HCT116 (cell line): ENCODE data around the gene GFER. TPM values are rescaled to one million over a fixed set of nuclear protein-coding genes. Genes with fewer than 3 reads are reported as not detected.

Experiments
- ATAC-seq: fragments of 200-7000 bp; cut with Tn5 transposase; 2 replicates; pipeline ENCODE4 v1.9.1; 2020; ENCODE audit warnings: mild to moderate bottlenecking, moderate library complexity
- BruUV-seq: library from RNA; stranded (reverse); fragments of 400-500 nt; replicated peaks from 2 replicates; lab custom pipeline; 2021; lab: Mats Ljungman, UMichigan
- CTCF ChIA-PET: fragments of 300-600 bp; sonication (Branson Sonifier 250); formaldehyde crosslinking; loops from one replicate; lab custom pipeline; 2021; ENCODE audit warnings: antibody characterized with exemption; lab: Charles Lee
- POLR2A ChIA-PET: fragments of 300-600, 350-600 bp; sonication (Branson Sonifier 250); formaldehyde crosslinking; loops from one replicate; lab custom pipeline; 2021; ENCODE audit warnings: antibody characterized with exemption; lab: Charles Lee
- RAD21 ChIA-PET, 2 experiments: fragments of 300-600 bp; sonication (Branson Sonifier 250); formaldehyde crosslinking; loops; one replicate each; lab custom pipeline; 2023; ENCODE audit warnings: low total read pairs in 2 of 2; ENCODE audit not compliant: uncharacterized antibody in 2 of 2, unreplicated experiment in 2 of 2, low non-redundant PET in 1 of 2; lab: Charles Lee
- DNase-seq: peaks from one replicate; pipeline ENCODE4 v3.0.0-alpha.2; 2010; ENCODE audit warnings: low read depth, low spot score
- H2AFZ ChIP-seq: fragments of 200-600 bp; shearing (Covaris generic), sonication (generic); 2 replicates; pipeline ENCODE4 v1.6.1; 2017; ENCODE audit warnings: low read depth, mixed run types, mixed read lengths, antibody characterized with exemption, low read length; ENCODE audit not compliant: poor library complexity, severe bottlenecking
- H3K27ac ChIP-seq: 2 replicates; pipeline ENCODE4 v1.5.1; 2012; ENCODE audit warnings: low read depth, low read length
- H3K27me3 ChIP-seq: fragments of 200-600 bp; sonication (generic); 2 replicates; pipeline ENCODE4 v1.6.1; 2016; ENCODE audit warnings: mixed run types, low read length, mixed read lengths; ENCODE audit not compliant: insufficient read depth
- H3K36me3 ChIP-seq, 2 experiments: fragments of 200-500 bp in 1 of 2; fragments of 200-600 bp in 1 of 2; sonication (Bioruptor generic) in 1 of 2; sonication (generic) in 1 of 2; 2 replicates each; pipeline versions ENCODE4 v1.5.1 to v1.6.1; 2014 to 2016; ENCODE audit warnings: low read length in 2 of 2, inconsistent platforms in 1 of 2, mixed read lengths in 1 of 2, mixed run types in 1 of 2; ENCODE audit not compliant: insufficient read depth in 2 of 2, control insufficient read depth in 1 of 2
- H3K4me1 ChIP-seq, 2 experiments: fragments of 200-600 bp in 1 of 2; sonication (generic) in 1 of 2; 2 replicates each; pipeline versions ENCODE4 v1.5.1 to v1.6.1; 2012 to 2017; ENCODE audit warnings: low read length in 2 of 2, inconsistent platforms in 1 of 2, mild to moderate bottlenecking in 1 of 2, mixed read lengths in 1 of 2, mixed run types in 1 of 2, moderate library complexity in 1 of 2; ENCODE audit not compliant: insufficient read depth in 2 of 2, control insufficient read depth in 1 of 2
- H3K4me2 ChIP-seq: fragments of 200-600 bp; sonication (generic); 2 replicates; pipeline ENCODE4 v1.6.1; 2017; ENCODE audit warnings: mixed run types, low read length, mixed read lengths
- H3K4me3 ChIP-seq, 2 experiments: fragments of 200-600 bp in 1 of 2; sonication (generic) in 1 of 2; replicated peaks in 1 of 2; 2 replicates each; pipeline ENCODE4 v1.5.1; 2011 to 2016; ENCODE audit warnings: low read length in 2 of 2, control low read depth in 1 of 2, low read depth in 1 of 2, mild to moderate bottlenecking in 1 of 2, mixed read lengths in 1 of 2, mixed run types in 1 of 2
- H3K79me2 ChIP-seq: fragments of 200-600 bp; sonication (generic); 2 replicates; pipeline ENCODE4 v1.6.1; 2017; ENCODE audit warnings: mild to moderate bottlenecking, mixed run types, low read length, moderate library complexity, mixed read lengths; ENCODE audit not compliant: insufficient read depth
- H3K9ac ChIP-seq: fragments of 200-600 bp; sonication (generic); 2 replicates; pipeline ENCODE4 v1.6.1; 2016; ENCODE audit warnings: low read length, mixed read lengths
- H3K9me2 ChIP-seq: fragments of 200-600 bp; sonication (generic), shearing (Covaris generic); 2 replicates; pipeline ENCODE4 v1.6.1; 2017; ENCODE audit warnings: mixed run types, mild to moderate bottlenecking, moderate library complexity; ENCODE audit not compliant: insufficient read depth
- H3K9me3 ChIP-seq, 2 experiments: fragments of 200-500 bp in 1 of 2; fragments of 200-600 bp in 1 of 2; sonication (Bioruptor generic) in 1 of 2; sonication (generic) in 1 of 2; 2 replicates each; pipeline ENCODE4 v1.6.1; 2014 to 2017; ENCODE audit warnings: low read length in 2 of 2, mixed read lengths in 2 of 2, inconsistent platforms in 1 of 2, low read depth in 1 of 2, mild to moderate bottlenecking in 1 of 2, mixed run types in 1 of 2, moderate library complexity in 1 of 2; ENCODE audit not compliant: control insufficient read depth in 1 of 2, insufficient read depth in 1 of 2
- H4K20me1 ChIP-seq: fragments of 200-600 bp; sonication (generic), shearing (Covaris generic); 2 replicates; pipeline ENCODE4 v1.6.1; 2017; ENCODE audit warnings: mixed run types, mild to moderate bottlenecking, moderate library complexity; ENCODE audit not compliant: insufficient read depth
- CBX3 ChIP-seq: IDR thresholded peaks from 2 replicates; pipeline ENCODE4 v1.6.1; 2012; ENCODE audit warnings: low read depth
- CTCF ChIP-seq, 3 experiments: fragments of 200-600 bp in 1 of 3; sonication (generic) in 1 of 3; IDR thresholded peaks in 2 of 3; conservative IDR thresholded peaks in 1 of 3; 2 replicates each; pipeline ENCODE4 v1.5.1; 2012 to 2017; ENCODE audit warnings: low read depth in 2 of 3, low read length in 2 of 3, antibody characterized with exemption in 1 of 3, borderline replicate concordance in 1 of 3, control low read depth in 1 of 3, mild to moderate bottlenecking in 1 of 3, mixed read lengths in 1 of 3, mixed run types in 1 of 3, moderate library complexity in 1 of 3; ENCODE audit not compliant: insufficient read depth in 1 of 3
- EGR1 ChIP-seq: IDR thresholded peaks from 2 replicates; pipeline ENCODE4 v1.6.1; 2012; ENCODE audit warnings: low read depth
- ELF1 ChIP-seq: IDR thresholded peaks from 2 replicates; pipeline ENCODE4 v1.6.1; 2012; ENCODE audit warnings: low read depth, borderline replicate concordance
- EZH2phosphoT487 ChIP-seq: fragments of 200-600 bp; IDR thresholded peaks from 2 replicates; pipeline ENCODE4 v1.6.1; 2018; ENCODE audit warnings: antibody characterized with exemption, borderline replicate concordance
- FOSL1 ChIP-seq: IDR thresholded peaks from 2 replicates; pipeline ENCODE4 v1.6.1; 2012; ENCODE audit warnings: low read depth
- JUND ChIP-seq: IDR thresholded peaks from 2 replicates; pipeline ENCODE4 v1.6.1; 2012
- MAX ChIP-seq: IDR thresholded peaks from 2 replicates; pipeline ENCODE4 v1.6.1; 2012
- POLR2AphosphoS5 ChIP-seq: IDR thresholded peaks from 2 replicates; pipeline ENCODE4 v1.6.1; 2011; ENCODE audit warnings: mild to moderate bottlenecking, low read depth, low read length, moderate library complexity
- RAD21 ChIP-seq: IDR thresholded peaks from 2 replicates; pipeline ENCODE4 v1.6.1; 2012; ENCODE audit warnings: low read depth, mild to moderate bottlenecking
- REST ChIP-seq: IDR thresholded peaks from 2 replicates; pipeline ENCODE4 v1.6.1; 2012; ENCODE audit warnings: low read depth
- TCF7L2 ChIP-seq: IDR thresholded peaks from 2 replicates; pipeline ENCODE4 v1.7.0; 2011; ENCODE audit warnings: borderline replicate concordance, inconsistent platforms; ENCODE audit not compliant: insufficient read depth, insufficient read length; ENCODE audit errors: extremely low read depth
- ZBTB33 ChIP-seq: IDR thresholded peaks from 2 replicates; pipeline ENCODE4 v1.6.1; 2011; ENCODE audit warnings: mild to moderate bottlenecking, low read length, moderate library complexity; ENCODE audit not compliant: insufficient replicate concordance; ENCODE audit errors: extremely low read depth
- intact Hi-C: fragments of 100-400 bp; cut with micrococcal nuclease; formaldehyde crosslinking; loops from 2 replicates; pipeline ENCODE4 v1.10.0; 2022
- total RNA-seq: library from RNA; stranded (reverse); gene quantifications from one replicate; pipeline ENCODE4 v1.2.1, GENCODE V29; 2021; ENCODE audit not compliant: unreplicated experiment

Gene GFER
- total RNA-seq, 1 experiment from 2014 or later, result 47.3 TPM

GRCh38 chr16:1950047-1950446 is 33.9 kb upstream of the GFER start (continued):
- no peak for TF ChIP-seq ZBTB33
- no peak for TF ChIP-seq POLR2AphosphoS5
- no peak for TF ChIP-seq TCF7L2

- intact Hi-C loops, result no loop called here
- H3K4me2 ChIP-seq, result no peak overlapping the region
- TF ChIP-seq RAD21, result no peak
- no peak for TF ChIP-seq CBX3
- TF ChIP-seq ZBTB33, result no peak
- no peak for TF ChIP-seq MAX
- no peak for TF ChIP-seq TCF7L2
- TF ChIP-seq EZH2phosphoT487, result no peak
- no peak for TF ChIP-seq FOSL1
- TF ChIP-seq REST, result no peak
- no peak for TF ChIP-seq EGR1
- no peak for TF ChIP-seq CTCF (IDR thresholded peaks at IDR 0.05 in 2 of 3, conservative IDR thresholded peaks at IDR 0.05 in 1 of 3; ENCODE audit: borderline replicate concordance in 1 of 3, insufficient read depth in 1 of 3, low read depth in 2 of 3, low read length in 2 of 3)
- TF ChIP-seq ELF1, result no peak
- TF ChIP-seq JUND, result no peak
- TF ChIP-seq, all 23 proteins: peak for 0
- Histone ChIP-seq H3K36me3 (no peaks in the 10 kb centered on the region), H3K9me2 (no peaks in the 10 kb centered on the region), H3K9me3 (no peaks in the 10 kb centered on the region), H3K4me3 (no peak overlapping the region), H3K79me2 (no peaks in the 10 kb centered on the region), H3K27me3 (no peaks in the 10 kb centered on the region), H4K20me1 (no peaks in the 10 kb centered on the region), H2AFZ (no peak overlapping the region), H3K27ac (no peak overlapping the region; the same call in 1 of the 2 replicates), H3K9ac (no peak overlapping the region), H3K4me1 (peaks cover 0 to 2% of the 10 kb centered on the region in 2 experiments; a peak in 3 of 4 replicates)
- DNase-seq, result no peak
- no TSS peak for BruUV-seq
- no peak for ATAC-seq
- CTCF ChIA-PET, result no interaction called here
- POLR2A ChIA-PET, result interaction anchor here (1.1 kb wide), 1 partner anchor 14 kb away, joined by 4 read pairs; the partner anchor contains the start of gene RPS2
- RAD21 ChIA-PET, result no interaction called here
These were observed 33.4 kb upstream of the GFER start for GRCh38 chr16:1950559-1950958.
